Sigmoid colon (tissue), 7 donors: ENCODE data around the gene SPATA45. TPM values are rescaled to one million over a fixed set of nuclear protein-coding genes. Genes with fewer than 3 reads are reported as not detected.

Source experiments
- DNase-seq: peaks from one replicate; pipeline ENCODE4 v3.0.0-alpha.2; 2019
- H3K27ac ChIP-seq, 4 donors: fragments of 200-600 bp; sonication (generic); one replicate each; pipeline ENCODE4 v1.5.1; 2016 to 2019; ENCODE audit warnings: mild to moderate bottlenecking in 1 of 4
- H3K27me3 ChIP-seq, 3 donors: fragments of 200-600 bp; sonication (generic); one replicate each; pipeline ENCODE4 v1.5.1; 2019; ENCODE audit warnings: mild to moderate bottlenecking in 1 of 3
- H3K36me3 ChIP-seq, 4 donors: fragments of 200-600 bp; sonication (generic); one replicate each; pipeline ENCODE4 v1.5.1; 2016 to 2019
- H3K4me1 ChIP-seq, 4 donors: fragments of 200-600 bp; sonication (generic); one replicate each; pipeline ENCODE4 v1.5.1; 2017 to 2019
- H3K4me3 ChIP-seq, 4 donors: fragments of 200-600 bp; sonication (generic); one replicate each; pipeline ENCODE4 v1.5.1; 2017 to 2019; ENCODE audit warnings: mild to moderate bottlenecking in 2 of 4, moderate library complexity in 1 of 4
- H3K9me3 ChIP-seq, 4 donors: fragments of 200-600 bp in 3 of 4; sonication (generic) in 3 of 4; one replicate each; pipeline versions ENCODE4 v1.5.1 to v1.6.1; 2013 to 2019
- CTCF ChIP-seq, 4 experiments: fragments of 450-650 bp in 3 of 4; fragments of 200-600 bp in 1 of 4; IDR thresholded peaks; one replicate each; pipeline ENCODE4 v1.5.1; 2016 to 2019; ENCODE audit warnings: antibody characterized with exemption in 4 of 4, mild to moderate bottlenecking in 3 of 4, moderate library complexity in 2 of 4
- EP300 ChIP-seq, 4 donors: sonication (generic); formaldehyde crosslinking; IDR thresholded peaks; one replicate each; pipeline ENCODE4 v1.6.1; 2017; ENCODE audit warnings: antibody characterized with exemption in 4 of 4
- POLR2A ChIP-seq, 2 donors: fragments of 450-650 bp; IDR thresholded peaks; one replicate each; pipeline ENCODE4 v1.6.1; 2016; ENCODE audit warnings: antibody characterized with exemption in 2 of 2, mild to moderate bottlenecking in 2 of 2, moderate library complexity in 2 of 2
- POLR2AphosphoS5 ChIP-seq, 4 donors: sonication (generic); formaldehyde crosslinking; IDR thresholded peaks; one replicate each; pipeline ENCODE4 v1.6.1; 2017; ENCODE audit warnings: antibody characterized with exemption in 4 of 4
- WGBS, 2 donors: extraction: QIAGEN DNeasy Blood & Tissue Kit; methylation state at CpG; one replicate each; pipeline ENCODE4 v1.1.7; 2013; 5-methylcytosine and 5-hydroxymethylcytosine counted together
- intact Hi-C: fragments of 100-400 bp; cut with DNase I; formaldehyde crosslinking; loops from one replicate; pipeline ENCODE4 v1.15.1; 2023
- polyA plus RNA-seq, 3 donors: library from polyadenylated mRNA; stranded (reverse); fragments of 200-250 nt; gene quantifications; one replicate each; pipeline ENCODE4 v1.2.3, GENCODE V29; 2013
- total RNA-seq, 4 donors: library from RNA; depleted of rRNA; stranded (reverse); fragments of >200 nt; gene quantifications; one replicate each; pipeline ENCODE4 v1.1.0, GENCODE V29; 2016
- donor health status: healthy with polysubstance abuse.
- donor health status: Bipolar disorder and iron deficiency.
- donor health status: healthy.

Gene SPATA45
- total and polyA plus RNA-seq, 7 donors, result not detected

GRCh38 chr1:212785871-212786270 is 61.6 kb downstream of the SPATA45 start:
- TF ChIP-seq POLR2A (IDR thresholded peaks at IDR 0.05) (no peak), CTCF (IDR thresholded peaks at IDR 0.05) (no peak), POLR2AphosphoS5 (IDR thresholded peaks at IDR 0.05) (no peak), EP300 (IDR thresholded peaks at IDR 0.05) (no peak)
- Histone ChIP-seq H3K27ac (no peak overlapping the region), H3K36me3 (peaks cover 0 to 59% (median 8%) of the 10 kb centered on the region in 4 donors), H3K9me3 (no peaks in the 10 kb centered on the region), H3K4me1 (peaks cover 0 to 28% (median 21%) of the 10 kb centered on the region in 4 donors), H3K27me3 (no peaks in the 10 kb centered on the region), H3K4me3 (no peak overlapping the region)
- intact Hi-C loops, result no loop called here
- 98% methylated on average over 1 of the region's 1 CpG for WGBS, 2 donors
- no peak for DNase-seq

- intact Hi-C loops, result loop anchor here (2.0 kb wide), 1 partner anchor 119 kb away; no protein-coding TSS in a partner anchor
- H3K27me3 ChIP-seq, result no peaks in the 10 kb centered on the region
- H3K4me1 ChIP-seq, result peaks cover 0 to 9% (median 2%) of the 10 kb centered on the region in 4 donors
- peaks cover 0 to 59% (median 8%) of the 10 kb centered on the region in 4 donors for H3K36me3 ChIP-seq
- H3K27ac ChIP-seq, result no peak overlapping the region
- no peak for DNase-seq
- 22 to 59% methylated on average over 1 of the region's 1 CpG for WGBS, 2 donors
- TF ChIP-seq POLR2AphosphoS5 (IDR thresholded peaks at IDR 0.05) (no peak), EP300 (IDR thresholded peaks at IDR 0.05) (no peak), POLR2A (IDR thresholded peaks at IDR 0.05) (no peak), CTCF (IDR thresholded peaks at IDR 0.05) (no peak)
- H3K4me3 ChIP-seq, result no peak overlapping the region
- H3K9me3 ChIP-seq, result no peaks in the 10 kb centered on the region
Observed at GRCh38 chr1:212783976-212784375, 63.5 kb downstream of the SPATA45 start.

- no peak for DNase-seq
- no peaks in the 10 kb centered on the region for H3K9me3 ChIP-seq
- no peak overlapping the region for H3K27ac ChIP-seq
- no peaks in the 10 kb centered on the region for H3K27me3 ChIP-seq
- peaks cover 0 to 63% (median 8%) of the 10 kb centered on the region in 4 donors for H3K36me3 ChIP-seq
- TF ChIP-seq CTCF (IDR thresholded peaks at IDR 0.05) (peak in 3 of 4 experiments; percentile 7 to 57 (median 50)), POLR2AphosphoS5 (IDR thresholded peaks at IDR 0.05) (no peak)
- intact Hi-C loops, result loop anchor here (2.0 kb wide), 1 partner anchor 118 kb away; no protein-coding TSS in a partner anchor
- 89 to 93% methylated on average over 3 of the region's 3 CpGs for WGBS, 2 donors
- no peaks in the 10 kb centered on the region for H3K4me1 ChIP-seq
- H3K4me3 ChIP-seq, result no peak overlapping the region
Observed at GRCh38 chr1:212782422-212783154, 64.9 kb downstream of the SPATA45 start.

- Histone ChIP-seq H3K4me3 (no peak overlapping the region), H3K27me3 (no peaks in the 10 kb centered on the region), H3K4me1 (no peaks in the 10 kb centered on the region), H3K9me3 (no peaks in the 10 kb centered on the region), H3K27ac (no peak overlapping the region), H3K36me3 (peaks cover 0 to 59% (median 4%) of the 10 kb centered on the region in 4 donors)
- DNase-seq, result no peak
- intact Hi-C loops, result no loop called here
- TF ChIP-seq EP300 (IDR thresholded peaks at IDR 0.05), result no peak
- TF ChIP-seq POLR2AphosphoS5 (IDR thresholded peaks at IDR 0.05), result no peak
- no peak for TF ChIP-seq CTCF (IDR thresholded peaks at IDR 0.05)
- no peak for TF ChIP-seq POLR2A (IDR thresholded peaks at IDR 0.05)
- WGBS, 2 donors, result 86 to 92% methylated on average over 2 of the region's 2 CpGs
Observed at GRCh38 chr1:212781225-212781624, 66.2 kb downstream of the SPATA45 start.
